Psoas muscle (tissue), 8 donors: ENCODE data around the gene RBM47. TPM values are rescaled to one million over a fixed set of nuclear protein-coding genes. Genes with fewer than 3 reads are reported as not detected.

Experiments used
- ATAC-seq, 4 donors: fragments of 200-7000 bp; cut with Tn5 transposase; one replicate each; pipeline ENCODE4 v1.9.1; 2020; ENCODE audit warnings: moderate library complexity in 3 of 4, mild to moderate bottlenecking in 2 of 4
- DNase-seq, 2 donors: peaks; one replicate each; pipeline ENCODE4 v3.0.0-alpha.2; 2020
- H3K27ac ChIP-seq: fragments of 200-600 bp; one replicate; pipeline ENCODE4 v1.8.0; 2022
- H3K27me3 ChIP-seq, 3 donors: fragments of 200-600 bp in 1 of 3; one replicate each; pipeline versions ENCODE4 v1.6.1 to v1.8.0; 2013 to 2022; ENCODE audit warnings: low read length in 2 of 3, mild to moderate bottlenecking in 2 of 3, moderate library complexity in 1 of 3; ENCODE audit not compliant: insufficient read depth in 3 of 3
- H3K36me3 ChIP-seq, 2 donors: fragments of 200-600 bp in 1 of 2; one replicate each; pipeline versions ENCODE4 v1.6.1 to v1.8.0; 2013 to 2022; ENCODE audit warnings: low read depth in 1 of 2, mild to moderate bottlenecking in 1 of 2, moderate library complexity in 1 of 2; ENCODE audit not compliant: insufficient read depth in 1 of 2
- H3K4me1 ChIP-seq: fragments of 200-600 bp; one replicate; pipeline ENCODE4 v1.8.0; 2022
- H3K4me3 ChIP-seq: fragments of 200-600 bp; one replicate; pipeline ENCODE4 v1.8.0; 2022; ENCODE audit warnings: mild to moderate bottlenecking
- H3K9me3 ChIP-seq: fragments of 200-600 bp; one replicate; pipeline ENCODE4 v1.8.0; 2022
- CTCF ChIP-seq: fragments of 200-600 bp; IDR thresholded peaks from one replicate; pipeline ENCODE4 v1.8.0; 2022; ENCODE audit warnings: antibody characterized with exemption
- WGBS, 3 donors: extraction: QIAGEN DNeasy Blood & Tissue Kit; methylation state at CpG; one replicate each; pipeline versions ENCODE4 v1.1.6 to v1.1.7; 2013; 5-methylcytosine and 5-hydroxymethylcytosine counted together
- intact Hi-C, 2 donors: fragments of 100-400 bp; cut with DNase I; formaldehyde crosslinking; loops; one replicate each; pipeline versions ENCODE4 v1.11.0 to v1.14.2; 2022
- polyA plus RNA-seq, 3 donors: library from polyadenylated mRNA; stranded (reverse); fragments of 200-250 nt; gene quantifications; one replicate each; pipeline ENCODE4 v1.2.3, GENCODE V29; 2013
- total RNA-seq, 4 donors: library from RNA; stranded (reverse); fragmentation: NEBNext Ultra II Directional in 2 of 4; extraction: Animal tissue kit (Norgen Biotek cat#: 25700) in 2 of 4; gene quantifications; one replicate each; pipeline versions ENCODE4 v1.2.1 to v1.2.4, GENCODE V29; 2021 to 2023
- donor health status: healthy with polysubstance abuse.
- donor health status: DM: no; HTN: no; CAD: no; lungs with moderate emphysema.
- donor health status: Bipolar disorder and iron deficiency.
- donor health status: healthy.
- donor health status: DM: yes; HTN: yes; CAD: no.
- donor health status: DM: no; HTN: no; CAD: no.
- donor health status: DM: no; HTN: no; CAD: no.
- donor health status: DM: yes; HTN: yes; CAD: no.

Gene RBM47
- total and polyA plus RNA-seq, 7 donors, result 0.17 to 2.3 (median 1.2) TPM

- H3K4me3 ChIP-seq, result no peak overlapping the region
- H3K4me1 ChIP-seq, result no peaks in the 10 kb centered on the region
- ATAC-seq (no peak), DNase-seq (no peak)
- TF ChIP-seq CTCF, result no peak
- intact Hi-C loops, result no loop called here
- H3K9me3 ChIP-seq, result no peaks in the 10 kb centered on the region
- no peaks in the 10 kb centered on the region for H3K36me3 ChIP-seq
- no peak overlapping the region for H3K27ac ChIP-seq
- WGBS, 3 donors, result 73 to 93% (median 93%) methylated on average over 5 of the region's 5 CpGs
- no peaks in the 10 kb centered on the region for H3K27me3 ChIP-seq
Observed at GRCh38 chr4:40417941-40418340, 211.7 kb downstream of the RBM47 start.

GRCh38 chr4:40414673-40415072 is 215.0 kb downstream of the RBM47 start:
- WGBS, 3 donors, result 55 to 90% (median 74%) methylated on average over 3 of the region's 3 CpGs
- Histone ChIP-seq H3K9me3 (no peaks in the 10 kb centered on the region), H3K4me3 (no peak overlapping the region), H3K27ac (no peak overlapping the region), H3K27me3 (peaks cover 0 to 2% (median 0%) of the 10 kb centered on the region in 3 donors), H3K36me3 (no peaks in the 10 kb centered on the region), H3K4me1 (no peaks in the 10 kb centered on the region)
- intact Hi-C loops, result no loop called here
- TF ChIP-seq CTCF, result no peak
- DNase-seq, result no peak
- ATAC-seq, result no peak

- H3K9me3 ChIP-seq, result no peaks in the 10 kb centered on the region
- H3K27me3 ChIP-seq, result peaks cover 0 to 2% (median 0%) of the 10 kb centered on the region in 3 donors
- no peak for TF ChIP-seq CTCF
- no peaks in the 10 kb centered on the region for H3K4me1 ChIP-seq
- intact Hi-C loops, result no loop called here
- WGBS, 3 donors, result 68 to 75% (median 70%) methylated on average over 10 of the region's 10 CpGs
- DNase-seq (no peak), ATAC-seq (no peak)
- no peaks in the 10 kb centered on the region for H3K36me3 ChIP-seq
- no peak overlapping the region for H3K27ac ChIP-seq
- H3K4me3 ChIP-seq, result no peak overlapping the region
Observed at GRCh38 chr4:40412866-40413795, 216.5 kb downstream of the RBM47 start.

GRCh38 chr4:40412388-40412787 is 217.3 kb downstream of the RBM47 start:
- H3K9me3 ChIP-seq, result no peaks in the 10 kb centered on the region
- no peak for TF ChIP-seq CTCF
- ATAC-seq, result no peak
- H3K4me1 ChIP-seq, result no peaks in the 10 kb centered on the region
- H3K27me3 ChIP-seq, result peaks cover 0 to 2% (median 0%) of the 10 kb centered on the region in 3 donors
- no peak overlapping the region for H3K27ac ChIP-seq
- no peak for DNase-seq
- H3K36me3 ChIP-seq, result no peaks in the 10 kb centered on the region
- 35 to 64% (median 50%) methylated on average over 1 of the region's 1 CpG for WGBS, 3 donors
- no peak overlapping the region for H3K4me3 ChIP-seq
- intact Hi-C loops, result no loop called here
